HG03039 (cell line): ENCODE results near the gene CDK11B.
"Not testable (repeated sequence)": the region's sequence is repeated elsewhere in the genome, so short reads cannot be mapped to it uniquely, and the experiment has no call there.

Experiments
- ATAC-seq: cut with Tn5 transposase; IDR thresholded peaks from one replicate; pipeline ENCODE4 v1.9.1; 2021; ENCODE audit warnings: mild to moderate bottlenecking, moderate library complexity; ENCODE audit not compliant: unreplicated experiment

The CDK11B gene

GRCh38 chr1:1600861-1601563 lies 57.8 kb downstream of the CDK11B start:
- no peak for ATAC-seq

GRCh38 chr1:1599935-1600860 lies 58.6 kb downstream of the CDK11B start, which contains the start of gene FNDC10:
FNDC10 (minus strand) TSS chr1:1600135; CDS start chr1:1600015, 120 bp downstream.
- no peak for ATAC-seq

DNA sequence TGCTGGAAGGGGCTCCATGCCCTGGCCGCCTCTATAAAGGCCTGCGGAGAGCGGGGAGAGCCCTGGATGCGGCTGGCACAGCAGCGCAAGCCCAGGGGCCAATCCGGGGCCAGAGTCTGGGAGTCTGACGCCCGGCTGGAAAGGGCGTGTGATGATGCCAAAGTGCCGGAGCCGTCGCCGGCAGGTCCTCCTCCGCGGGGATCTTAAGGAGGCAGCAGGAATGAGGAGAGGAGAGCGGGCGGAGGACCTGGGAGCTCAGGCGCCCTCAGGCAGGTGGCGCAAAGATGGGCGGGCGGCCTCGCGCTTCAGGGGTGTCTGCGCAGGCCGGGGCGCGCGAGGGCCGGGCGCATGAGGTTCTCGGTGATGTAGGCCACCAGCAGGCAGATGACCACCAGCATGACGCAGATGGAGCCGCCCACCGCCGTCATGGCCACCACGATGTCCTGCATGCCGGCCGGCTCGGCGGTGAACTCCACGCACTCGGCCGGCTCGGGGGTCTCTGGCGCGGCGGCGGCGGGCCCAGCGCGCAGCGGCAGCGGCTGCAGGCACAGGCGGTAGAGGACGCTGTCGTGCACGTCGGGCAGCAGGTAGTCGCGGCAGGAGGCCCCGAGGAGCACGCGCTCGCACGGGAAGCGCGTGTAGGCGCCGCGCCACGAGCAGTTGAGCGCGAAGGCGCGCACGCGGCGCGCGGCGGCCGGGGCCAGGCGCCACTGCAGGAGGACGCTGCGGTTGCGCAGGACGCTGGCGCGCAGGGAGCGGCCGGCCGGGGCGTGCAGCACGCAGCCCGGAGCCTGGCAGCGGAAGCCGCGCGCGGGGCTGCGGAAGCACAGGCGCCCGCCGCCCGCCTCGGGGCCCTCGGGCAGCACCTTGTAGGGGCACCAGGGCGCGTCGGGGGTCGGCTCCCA lies 59.5 kb downstream of the CDK11B start:
- no peak for ATAC-seq

DNA sequence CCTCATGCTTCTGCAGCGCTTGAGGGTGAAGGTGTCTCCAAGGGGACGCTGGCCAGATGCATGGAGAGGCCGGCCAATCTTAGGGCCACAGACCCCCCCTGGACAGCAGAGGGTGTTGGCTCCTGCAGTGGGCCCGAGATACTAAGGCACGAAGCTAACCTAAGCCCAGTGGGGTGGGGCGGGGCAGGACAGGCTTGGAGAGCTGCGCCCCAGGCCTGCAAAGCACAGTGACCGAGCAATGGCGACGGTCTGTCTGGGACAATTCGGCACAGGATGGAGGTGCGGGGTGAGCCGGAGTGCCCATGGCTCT lies 60.1 kb downstream of the CDK11B start:
- no peak for ATAC-seq

GRCh38 chr1:1598051-1598719 lies 60.6 kb downstream of the CDK11B start:
- no peak for ATAC-seq

DNA sequence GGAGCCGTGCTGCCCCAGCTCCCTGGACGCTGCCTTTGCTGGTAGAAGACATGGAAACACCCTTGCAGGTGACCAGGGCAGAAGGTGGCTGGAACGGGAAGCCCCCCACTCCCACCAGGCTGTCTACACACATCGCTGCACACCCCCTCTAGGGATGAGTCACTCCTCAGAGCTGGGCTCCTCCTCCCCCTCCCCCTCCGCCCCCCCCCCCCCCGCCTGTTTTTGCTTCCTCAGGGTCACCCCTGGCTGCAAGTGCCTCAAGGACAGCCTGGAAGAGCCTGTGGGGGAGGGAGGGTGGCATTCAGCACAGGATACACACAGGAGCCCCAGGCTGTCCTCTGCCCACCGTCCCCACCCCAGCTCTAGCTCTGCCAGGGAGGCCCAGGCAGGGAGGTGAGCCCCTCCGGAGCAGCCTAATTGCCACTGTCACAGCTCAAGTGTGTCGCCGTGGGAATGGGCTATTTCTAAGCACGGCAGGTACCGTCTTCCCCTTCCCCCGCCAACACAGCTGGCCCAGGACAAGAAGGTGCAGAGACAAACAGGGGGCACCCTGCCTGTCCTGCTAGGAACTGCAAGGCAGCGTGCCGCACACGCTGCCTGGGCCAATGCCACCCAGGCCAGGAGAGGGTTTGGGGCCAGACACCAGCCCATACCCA lies 61.4 kb downstream of the CDK11B start:
- ATAC-seq: no peak

GRCh38 chr1:1596493-1597274 lies 62.1 kb downstream of the CDK11B start:
- no peak for ATAC-seq

DNA sequence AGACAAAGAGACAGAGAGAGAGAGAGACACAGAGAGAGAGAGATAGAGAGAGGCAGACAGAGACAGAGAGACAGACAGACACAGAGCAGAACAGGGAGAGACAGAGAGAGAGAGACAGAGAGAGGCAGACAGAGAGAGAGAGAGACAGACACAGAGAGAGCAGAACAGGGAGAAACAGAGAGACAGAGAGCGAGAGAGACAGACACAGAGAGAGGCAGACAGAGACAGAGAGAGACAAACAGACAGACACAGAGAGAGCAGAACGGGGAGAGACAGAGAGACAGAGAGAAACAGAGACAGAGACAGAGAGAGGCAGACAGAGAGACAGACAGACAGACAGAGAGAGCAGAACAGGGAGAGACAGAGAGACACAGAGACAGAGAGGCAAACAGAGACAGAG lies 63.5 kb downstream of the CDK11B start:
- not testable (repeated sequence) for ATAC-seq

DNA sequence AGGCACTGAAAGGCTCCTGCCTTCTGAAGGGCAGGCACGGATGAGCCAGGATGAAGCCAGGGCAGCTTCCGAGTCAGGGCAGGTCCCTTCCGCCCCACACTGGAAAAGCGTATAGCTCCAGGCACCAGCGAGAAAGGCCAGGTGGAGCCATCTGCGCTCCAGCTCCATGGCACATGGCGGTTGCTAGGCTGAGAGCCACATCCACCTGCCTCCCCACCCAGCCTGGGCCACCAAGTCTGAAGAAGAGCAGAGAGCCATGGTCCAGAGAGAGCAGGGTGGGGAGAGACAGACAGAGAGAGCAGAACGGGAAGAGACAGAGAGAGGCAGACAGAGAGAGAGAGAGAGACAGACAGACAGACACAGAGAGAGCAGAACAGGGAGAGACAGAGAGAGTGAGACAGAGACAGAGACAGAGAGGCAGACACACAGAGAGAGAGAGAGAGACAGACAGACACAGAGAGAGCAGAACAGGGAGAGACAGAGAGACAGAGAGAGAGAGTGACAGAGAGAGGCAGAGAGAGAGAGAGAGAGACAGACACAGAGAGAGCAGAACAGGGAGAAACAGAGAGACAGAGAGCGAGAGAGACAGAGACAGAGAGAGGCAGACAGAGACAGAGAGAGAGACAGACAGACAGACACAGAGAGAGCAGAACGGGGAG lies 64.1 kb downstream of the CDK11B start:
- ATAC-seq: no peak

DNA sequence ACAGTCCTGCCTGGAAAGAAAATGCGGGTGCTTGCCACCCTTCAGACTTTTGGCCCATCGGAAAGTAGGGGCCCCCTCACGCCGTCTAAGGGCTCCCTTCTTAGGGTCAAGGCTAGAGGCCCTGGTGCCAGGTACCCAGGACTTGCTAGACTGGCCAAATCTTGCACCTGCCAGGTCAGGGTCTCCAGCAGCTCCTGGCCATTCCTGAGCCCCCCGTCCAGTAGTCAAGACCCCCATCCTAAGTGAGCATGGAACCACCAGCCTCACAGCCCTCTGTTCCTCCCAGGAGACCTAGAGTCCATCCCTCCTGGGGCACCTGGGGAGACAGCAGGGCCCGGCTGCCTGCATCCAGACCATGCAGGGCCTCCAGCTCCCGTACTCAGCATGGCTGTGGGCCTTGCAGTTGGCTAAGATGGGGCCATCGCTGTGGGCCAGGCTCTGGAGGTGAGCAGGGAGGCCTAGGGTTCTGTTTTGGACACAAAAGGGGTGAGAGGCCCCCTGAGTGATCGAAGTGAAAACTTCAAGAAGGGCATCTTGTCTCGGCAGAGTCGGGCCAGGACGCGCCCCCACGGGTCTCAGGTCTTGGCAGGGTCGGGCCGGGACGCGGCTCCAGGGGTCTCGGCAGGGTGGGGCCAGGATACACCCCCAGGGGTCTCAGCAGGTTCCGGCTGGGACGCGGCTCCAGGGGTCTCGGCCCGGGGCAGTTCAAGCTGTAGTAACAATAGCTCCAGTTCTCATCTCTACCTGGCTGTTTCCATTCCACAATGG lies 64.8 kb downstream of the CDK11B start:
- ATAC-seq: no peak

- no peak for ATAC-seq
Observed at GRCh38 chr1:1591452-1591851, 67.4 kb downstream of the CDK11B start.
